Lower lobe of right lung (tissue), 2 donors: ENCODE results near the gene DUS2. TPM values are rescaled to one million over a fixed set of nuclear protein-coding genes. Genes with fewer than 3 reads are reported as not detected.

Source experiments
- ATAC-seq, 2 donors: fragments of 200-7000 bp; cut with Tn5 transposase; one replicate each; pipeline ENCODE4 v1.9.1; 2020 to 2022; ENCODE audit warnings: mild to moderate bottlenecking in 2 of 2, moderate library complexity in 2 of 2
- DNase-seq: peaks from one replicate; pipeline ENCODE4 v3.0.0-alpha.2; 2020
- H3K27ac ChIP-seq: fragments of 200-600 bp; one replicate; pipeline ENCODE4 v1.8.0; 2022
- H3K27me3 ChIP-seq: fragments of 200-600 bp; one replicate; pipeline ENCODE4 v1.8.0; 2022; ENCODE audit warnings: low read depth
- H3K36me3 ChIP-seq: fragments of 200-600 bp; one replicate; pipeline ENCODE4 v1.8.0; 2022; ENCODE audit warnings: mild to moderate bottlenecking
- H3K4me1 ChIP-seq: fragments of 200-600 bp; one replicate; pipeline ENCODE4 v1.8.0; 2022
- H3K4me3 ChIP-seq: fragments of 200-600 bp; one replicate; pipeline ENCODE4 v1.8.0; 2022; ENCODE audit warnings: mild to moderate bottlenecking
- H3K9me3 ChIP-seq: fragments of 200-600 bp; one replicate; pipeline ENCODE4 v1.8.0; 2022
- intact Hi-C: fragments of 100-400 bp; cut with DNase I; formaldehyde crosslinking; loops from one replicate; pipeline ENCODE4 v1.11.0; 2022
- total RNA-seq: library from RNA; stranded (reverse); fragmentation: NEBNext Ultra II Directional; extraction: Animal tissue kit (Norgen Biotek cat#: 25700); gene quantifications from one replicate; pipeline ENCODE4 v1.2.1, GENCODE V29; 2021
- TF ChIP-seq, protein P1 (sequence below): fragments of 200-600 bp; IDR thresholded peaks from one replicate; pipeline ENCODE4 v1.8.0; 2022; ENCODE audit warnings: antibody characterized with exemption, mild to moderate bottlenecking
- donor health status: DM: no; HTN: yes; CAD: no; lungs with severe emphysema.

DUS2 gene
- total RNA-seq, 1 donor from 2014 or later: 15.1 TPM

DNA sequence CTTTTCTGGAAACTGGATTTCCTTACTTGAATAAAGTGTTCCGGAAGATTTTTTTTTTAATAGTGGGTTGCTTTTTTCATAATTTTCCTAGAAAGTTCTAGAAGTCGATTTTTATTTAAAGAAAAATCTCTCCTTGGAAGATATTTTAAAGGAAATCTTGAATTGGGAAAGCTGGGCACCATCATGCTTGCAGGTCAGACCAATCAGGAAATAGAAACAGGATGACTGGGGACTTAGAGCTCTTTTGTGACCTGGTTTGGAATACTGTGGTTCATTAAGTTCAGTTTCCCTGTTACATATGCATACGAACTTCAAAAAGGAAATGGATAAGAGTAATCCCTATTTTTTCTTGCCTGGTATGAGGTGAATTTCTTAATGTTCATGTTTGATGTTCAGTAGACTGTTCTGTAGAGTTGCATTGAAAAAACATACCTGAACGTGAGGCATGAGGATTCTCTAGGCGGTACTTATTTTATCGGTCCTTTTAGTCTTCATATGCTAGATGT lies 63.3 kb downstream of the DUS2 start:
- Histone ChIP-seq H3K4me3 (peak overlapping the region; percentile 84), H3K27ac (peak overlapping the region; percentile 99), H3K27me3 (no peaks in the 10 kb centered on the region), H3K9me3 (no peaks in the 10 kb centered on the region), H3K4me1 (peaks cover 76% of the 10 kb centered on the region), H3K36me3 (no peaks in the 10 kb centered on the region)
- no peak for DNase-seq
- intact Hi-C loops: no loop called here
- TF ChIP-seq, protein P1, sequence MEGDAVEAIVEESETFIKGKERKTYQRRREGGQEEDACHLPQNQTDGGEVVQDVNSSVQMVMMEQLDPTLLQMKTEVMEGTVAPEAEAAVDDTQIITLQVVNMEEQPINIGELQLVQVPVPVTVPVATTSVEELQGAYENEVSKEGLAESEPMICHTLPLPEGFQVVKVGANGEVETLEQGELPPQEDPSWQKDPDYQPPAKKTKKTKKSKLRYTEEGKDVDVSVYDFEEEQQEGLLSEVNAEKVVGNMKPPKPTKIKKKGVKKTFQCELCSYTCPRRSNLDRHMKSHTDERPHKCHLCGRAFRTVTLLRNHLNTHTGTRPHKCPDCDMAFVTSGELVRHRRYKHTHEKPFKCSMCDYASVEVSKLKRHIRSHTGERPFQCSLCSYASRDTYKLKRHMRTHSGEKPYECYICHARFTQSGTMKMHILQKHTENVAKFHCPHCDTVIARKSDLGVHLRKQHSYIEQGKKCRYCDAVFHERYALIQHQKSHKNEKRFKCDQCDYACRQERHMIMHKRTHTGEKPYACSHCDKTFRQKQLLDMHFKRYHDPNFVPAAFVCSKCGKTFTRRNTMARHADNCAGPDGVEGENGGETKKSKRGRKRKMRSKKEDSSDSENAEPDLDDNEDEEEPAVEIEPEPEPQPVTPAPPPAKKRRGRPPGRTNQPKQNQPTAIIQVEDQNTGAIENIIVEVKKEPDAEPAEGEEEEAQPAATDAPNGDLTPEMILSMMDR: no peak
- ATAC-seq: no peak

DNA sequence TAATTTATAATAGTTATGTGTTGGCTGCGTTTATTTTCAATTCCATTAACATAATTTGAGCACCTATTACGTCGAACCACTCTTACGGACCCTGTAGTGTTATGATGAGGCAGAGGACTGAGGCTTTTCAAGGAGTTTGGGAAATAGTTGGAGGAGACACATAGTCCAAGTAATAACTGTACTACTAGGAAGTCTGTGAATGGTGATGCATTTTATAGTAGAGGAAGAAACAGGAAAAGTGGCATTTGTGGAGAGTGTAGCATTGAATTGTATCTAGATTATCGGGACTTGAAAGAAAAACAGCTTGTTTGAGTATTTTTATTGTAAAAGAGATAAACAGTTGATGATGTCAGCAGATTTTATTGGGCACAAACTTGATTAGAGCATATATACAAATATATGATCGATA lies 63.8 kb downstream of the DUS2 start:
- TF ChIP-seq, protein P1: no peak
- DNase-seq: no peak
- no peak for ATAC-seq
- intact Hi-C loops: no loop called here
- Histone ChIP-seq H3K36me3 (no peaks in the 10 kb centered on the region), H3K9me3 (no peaks in the 10 kb centered on the region), H3K27me3 (no peaks in the 10 kb centered on the region), H3K4me3 (peak overlapping the region; percentile 84), H3K4me1 (peaks cover 76% of the 10 kb centered on the region), H3K27ac (peak overlapping the region; percentile 99)

GRCh38 chr16:68087688-68088087 lies 64.6 kb downstream of the DUS2 start:
- H3K9me3 ChIP-seq: no peaks in the 10 kb centered on the region
- TF ChIP-seq, protein P1: no peak
- ATAC-seq (no peak), DNase-seq (no peak)
- no peaks in the 10 kb centered on the region for H3K27me3 ChIP-seq
- peaks cover 76% of the 10 kb centered on the region for H3K4me1 ChIP-seq
- peak overlapping the region; percentile 84 for H3K4me3 ChIP-seq
- intact Hi-C loops: no loop called here
- H3K27ac ChIP-seq: peak overlapping the region; percentile 99
- H3K36me3 ChIP-seq: no peaks in the 10 kb centered on the region

DNA sequence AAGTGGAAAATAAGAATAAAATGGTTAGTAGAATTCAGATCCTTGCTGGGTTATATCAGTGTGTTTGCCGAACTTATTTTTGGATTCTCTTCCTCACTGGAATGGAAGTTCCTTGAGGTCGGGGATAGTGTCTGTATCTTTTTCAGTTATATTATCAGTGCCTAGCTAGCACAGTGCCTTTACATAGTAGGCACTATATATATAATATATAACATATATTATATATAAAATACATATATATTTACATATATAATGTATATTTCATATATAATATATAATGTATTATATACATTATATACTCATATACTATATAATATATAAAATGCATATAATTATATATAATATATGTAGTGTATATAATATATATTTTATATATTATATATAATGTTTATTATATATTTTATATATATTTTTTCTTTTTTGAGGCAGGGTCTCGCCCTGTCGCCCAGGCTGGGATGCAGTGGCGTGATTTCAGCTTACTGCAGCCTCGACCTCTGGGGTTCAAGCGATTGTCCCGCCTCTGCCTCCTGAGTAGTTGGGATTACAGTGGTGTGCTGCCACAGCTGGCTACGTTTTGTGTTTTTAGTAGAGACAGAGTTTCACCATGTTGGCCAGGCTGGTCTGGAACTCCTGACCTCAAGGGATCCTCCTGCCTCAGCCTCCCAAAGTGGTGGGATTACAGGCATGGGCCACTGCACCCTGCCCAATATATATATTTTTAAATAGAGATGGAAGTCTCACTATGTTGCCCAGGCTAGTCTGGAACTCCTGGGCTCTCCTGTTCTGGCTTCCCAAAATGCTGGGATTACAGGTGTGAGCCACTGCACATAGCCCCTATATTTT lies 65.3 kb downstream of the DUS2 start:
- TF ChIP-seq, protein P1: no peak
- Histone ChIP-seq H3K27me3 (no peaks in the 10 kb centered on the region), H3K9me3 (no peaks in the 10 kb centered on the region), H3K36me3 (no peaks in the 10 kb centered on the region), H3K27ac (peak overlapping the region; percentile 99), H3K4me1 (peaks cover 76% of the 10 kb centered on the region), H3K4me3 (no peak overlapping the region)
- intact Hi-C loops: no loop called here
- no peak for ATAC-seq
- DNase-seq: no peak

DNA sequence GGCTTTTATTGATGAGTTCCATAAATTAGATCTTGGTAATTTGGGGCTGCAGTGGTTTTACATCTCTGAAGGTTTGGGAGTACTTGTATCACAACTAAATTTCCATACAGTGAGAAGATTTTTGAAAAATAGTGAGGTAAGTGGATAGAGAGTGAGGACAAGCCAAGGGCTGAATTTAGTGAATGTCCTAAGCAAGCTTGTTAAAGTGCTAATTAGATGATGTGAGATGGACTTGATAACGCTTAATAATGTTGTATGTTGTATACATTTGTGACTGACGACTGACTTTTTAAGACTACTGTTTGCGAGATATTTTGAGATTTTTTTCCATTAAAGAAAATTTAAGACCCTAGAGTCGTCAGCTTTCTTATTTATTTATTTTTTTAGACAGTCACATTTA lies 66.0 kb downstream of the DUS2 start:
- no peak overlapping the region for H3K27ac ChIP-seq
- DNase-seq (no peak), ATAC-seq (no peak)
- intact Hi-C loops: no loop called here
- TF ChIP-seq, protein P1: no peak
- no peaks in the 10 kb centered on the region for H3K27me3 ChIP-seq
- H3K4me3 ChIP-seq: no peak overlapping the region
- H3K4me1 ChIP-seq: peaks cover 75% of the 10 kb centered on the region
- H3K36me3 ChIP-seq: no peaks in the 10 kb centered on the region
- H3K9me3 ChIP-seq: no peaks in the 10 kb centered on the region
